DND-41 (cell line): ENCODE data around the gene UCP1.
A peak's percentile ranks its signal among the peaks of the same experiment; 100 is the strongest.

Experiments used
- ATAC-seq: fragments of 200-7000 bp; cut with Tn5 transposase; 3 replicates; pipeline ENCODE4 v1.9.1; 2021; ENCODE audit warnings: low read depth; ENCODE audit not compliant: insufficient read depth
- DNase-seq: peaks from one replicate; pipeline ENCODE4 v3.0.0-alpha.2; 2020
- H2AFZ ChIP-seq: 2 replicates; pipeline ENCODE4 v1.6.0; 2012; ENCODE audit warnings: low read depth, low read length
- H3K27ac ChIP-seq: 2 replicates; pipeline ENCODE4 v1.5.1; 2012; ENCODE audit warnings: low read length, inconsistent platforms
- H3K27me3 ChIP-seq: fragments of 200-600 bp; sonication (generic); 2 replicates; pipeline ENCODE4 v1.6.0; 2012; ENCODE audit warnings: low read length, mild to moderate bottlenecking, inconsistent platforms; ENCODE audit not compliant: insufficient read depth, poor library complexity
- H3K36me3 ChIP-seq: 2 replicates; pipeline ENCODE4 v1.5.1; 2012; ENCODE audit warnings: low read length, inconsistent platforms; ENCODE audit not compliant: insufficient read depth
- H3K4me1 ChIP-seq: 2 replicates; pipeline ENCODE4 v1.5.1; 2012; ENCODE audit warnings: mild to moderate bottlenecking, low read length; ENCODE audit not compliant: insufficient read depth
- H3K4me2 ChIP-seq: 2 replicates; pipeline ENCODE4 v1.6.0; 2012; ENCODE audit warnings: mild to moderate bottlenecking, moderate library complexity, low read length, inconsistent platforms; ENCODE audit not compliant: insufficient read depth
- H3K4me3 ChIP-seq, 2 experiments: fragments of 200-600 bp in 1 of 2; shearing (Covaris generic) in 1 of 2; 2 replicates each; pipeline ENCODE4 v1.5.1; 2012 to 2016; ENCODE audit warnings: inconsistent platforms in 2 of 2, low read length in 2 of 2, mild to moderate bottlenecking in 2 of 2, low read depth in 1 of 2, moderate library complexity in 1 of 2
- H3K79me2 ChIP-seq: 2 replicates; pipeline ENCODE4 v1.6.0; 2012; ENCODE audit warnings: low read length, inconsistent platforms; ENCODE audit not compliant: insufficient read depth
- H3K9ac ChIP-seq: 2 replicates; pipeline ENCODE4 v1.6.0; 2012; ENCODE audit warnings: low read depth, mild to moderate bottlenecking, inconsistent platforms, low read length, moderate library complexity
- H3K9me3 ChIP-seq: 2 replicates; pipeline ENCODE4 v1.5.1; 2012; ENCODE audit warnings: low read length, moderate library complexity, mild to moderate bottlenecking, inconsistent platforms; ENCODE audit not compliant: insufficient read depth, severe bottlenecking
- H4K20me1 ChIP-seq: 2 replicates; pipeline ENCODE4 v1.6.0; 2012; ENCODE audit warnings: low read length; ENCODE audit not compliant: insufficient read depth
- EZH2 ChIP-seq: IDR thresholded peaks from 3 replicates; pipeline ENCODE4 v1.6.1; 2012; ENCODE audit warnings: borderline replicate concordance, low read depth, mild to moderate bottlenecking, moderate library complexity, low read length, inconsistent platforms; ENCODE audit not compliant: severe bottlenecking
- TF ChIP-seq, protein P1 (sequence below): IDR thresholded peaks from 2 replicates; pipeline ENCODE4 v1.5.1; 2012; ENCODE audit warnings: borderline replicate concordance, low read length, moderate library complexity, mild to moderate bottlenecking; ENCODE audit not compliant: poor library complexity, severe bottlenecking; ENCODE audit errors: extremely low read depth

Gene UCP1

GRCh38 chr4:140600408-140600807 lies 31.6 kb upstream of the UCP1 start:
- Histone ChIP-seq H3K27me3 (peaks cover 3% of the 10 kb centered on the region), H3K4me1 (no peaks in the 10 kb centered on the region), H3K27ac (no peak overlapping the region), H3K79me2 (no peaks in the 10 kb centered on the region), H2AFZ (no peak overlapping the region), H3K9me3 (no peaks in the 10 kb centered on the region), H3K4me2 (no peak overlapping the region), H3K9ac (no peak overlapping the region), H3K36me3 (no peaks in the 10 kb centered on the region), H3K4me3 (no peak overlapping the region), H4K20me1 (no peaks in the 10 kb centered on the region)
- DNase-seq (no peak), ATAC-seq (no peak)
- TF ChIP-seq EZH2 = no peak

DNA sequence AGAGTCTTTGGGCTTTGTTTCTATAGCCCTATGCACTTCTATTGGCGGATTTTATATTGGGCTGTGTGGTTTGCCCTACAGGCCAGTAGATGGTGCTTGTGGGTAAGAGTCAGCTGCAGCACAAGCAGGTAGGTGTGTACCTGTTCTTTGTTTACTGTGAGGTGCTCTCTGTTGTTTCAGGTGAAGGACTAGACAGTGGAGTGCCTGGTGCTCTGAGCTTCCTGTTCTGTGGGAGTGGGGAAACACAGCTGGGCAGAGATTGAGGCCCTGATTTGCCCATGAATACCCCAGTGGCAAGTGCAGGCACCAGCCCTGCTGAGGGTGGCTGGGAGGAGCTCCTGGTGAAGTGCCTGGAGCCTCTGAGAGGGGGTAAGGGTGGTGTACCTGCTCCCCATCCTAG lies 26.3 kb upstream of the UCP1 start:
- Histone ChIP-seq H2AFZ (no peak overlapping the region), H3K4me3 (no peak overlapping the region), H3K27ac (no peak overlapping the region), H3K9me3 (no peaks in the 10 kb centered on the region), H3K79me2 (no peaks in the 10 kb centered on the region), H3K27me3 (no peaks in the 10 kb centered on the region), H3K9ac (no peak overlapping the region), H4K20me1 (no peaks in the 10 kb centered on the region), H3K36me3 (no peaks in the 10 kb centered on the region), H3K4me1 (no peaks in the 10 kb centered on the region), H3K4me2 (no peak overlapping the region)
- TF ChIP-seq, protein P1, sequence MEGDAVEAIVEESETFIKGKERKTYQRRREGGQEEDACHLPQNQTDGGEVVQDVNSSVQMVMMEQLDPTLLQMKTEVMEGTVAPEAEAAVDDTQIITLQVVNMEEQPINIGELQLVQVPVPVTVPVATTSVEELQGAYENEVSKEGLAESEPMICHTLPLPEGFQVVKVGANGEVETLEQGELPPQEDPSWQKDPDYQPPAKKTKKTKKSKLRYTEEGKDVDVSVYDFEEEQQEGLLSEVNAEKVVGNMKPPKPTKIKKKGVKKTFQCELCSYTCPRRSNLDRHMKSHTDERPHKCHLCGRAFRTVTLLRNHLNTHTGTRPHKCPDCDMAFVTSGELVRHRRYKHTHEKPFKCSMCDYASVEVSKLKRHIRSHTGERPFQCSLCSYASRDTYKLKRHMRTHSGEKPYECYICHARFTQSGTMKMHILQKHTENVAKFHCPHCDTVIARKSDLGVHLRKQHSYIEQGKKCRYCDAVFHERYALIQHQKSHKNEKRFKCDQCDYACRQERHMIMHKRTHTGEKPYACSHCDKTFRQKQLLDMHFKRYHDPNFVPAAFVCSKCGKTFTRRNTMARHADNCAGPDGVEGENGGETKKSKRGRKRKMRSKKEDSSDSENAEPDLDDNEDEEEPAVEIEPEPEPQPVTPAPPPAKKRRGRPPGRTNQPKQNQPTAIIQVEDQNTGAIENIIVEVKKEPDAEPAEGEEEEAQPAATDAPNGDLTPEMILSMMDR = peak; percentile 44
- no peak for TF ChIP-seq EZH2
- ATAC-seq (no peak), DNase-seq (no peak)

GRCh38 chr4:140584439-140584838 lies 15.7 kb upstream of the UCP1 start:
- no peak overlapping the region for H3K27ac ChIP-seq
- DNase-seq (no peak), ATAC-seq (no peak)
- H3K4me2 ChIP-seq = no peak overlapping the region
- H3K79me2 ChIP-seq = no peaks in the 10 kb centered on the region
- peaks cover 2% of the 10 kb centered on the region for H3K27me3 ChIP-seq
- no peaks in the 10 kb centered on the region for H3K4me1 ChIP-seq
- no peaks in the 10 kb centered on the region for H3K36me3 ChIP-seq
- no peak overlapping the region for H3K9ac ChIP-seq
- no peak overlapping the region for H3K4me3 ChIP-seq
- no peaks in the 10 kb centered on the region for H3K9me3 ChIP-seq
- no peak for TF ChIP-seq EZH2
- TF ChIP-seq, protein P1 = no peak
- H2AFZ ChIP-seq = no peak overlapping the region
- no peaks in the 10 kb centered on the region for H4K20me1 ChIP-seq

- no peak overlapping the region for H3K9ac ChIP-seq
- no peak for ATAC-seq
- TF ChIP-seq, protein P1 = no peak
- no peak for TF ChIP-seq EZH2
- no peaks in the 10 kb centered on the region for H3K4me1 ChIP-seq
- no peaks in the 10 kb centered on the region for H3K27me3 ChIP-seq
- no peak overlapping the region for H3K27ac ChIP-seq
- H3K36me3 ChIP-seq = no peaks in the 10 kb centered on the region
- H3K4me3 ChIP-seq = no peak overlapping the region
- no peak for DNase-seq
- no peaks in the 10 kb centered on the region for H4K20me1 ChIP-seq
- H2AFZ ChIP-seq = no peak overlapping the region
- no peak overlapping the region for H3K4me2 ChIP-seq
- no peaks in the 10 kb centered on the region for H3K79me2 ChIP-seq
- no peaks in the 10 kb centered on the region for H3K9me3 ChIP-seq
Measured at GRCh38 chr4:140581078-140581477, 12.3 kb upstream of the UCP1 start.
